Measurements from ENCODE around the gene PLEKHN1.

The PLEKHN1 gene

GRCh38 chr1:1023700-1024099, 57.4 kb downstream of the PLEKHN1 start:
- DNase-seq (ENCODE audit: low read depth in 4 of 4, low spot score in 1 of 4) = no peak

- DNase-seq (ENCODE audit: low read depth in 4 of 4, low spot score in 1 of 4) = no peak
These were observed 58.0 kb downstream of the PLEKHN1 start for GRCh38 chr1:1024149-1024770.

- DNase-seq (ENCODE audit: low read depth in 4 of 4, low spot score in 1 of 4) = no peak
These were observed 58.8 kb downstream of the PLEKHN1 start for GRCh38 chr1:1024771-1025699.
